Smooth muscle cell (in vitro differentiated cells): Measurements from ENCODE around the gene SLC22A23. TPM values are rescaled to one million over a fixed set of nuclear protein-coding genes. Genes with fewer than 3 reads are reported as not detected.

Experiments used
- DNase-seq: peaks from one replicate; lab custom pipeline; 2025; ENCODE audit not compliant: unreplicated experiment; lab: John Stamatoyannopoulos, UW
- H2AFZ ChIP-seq: fragments of 200-600 bp; sonication (generic); 2 replicates; pipeline ENCODE4 v1.6.0; 2016; ENCODE audit warnings: antibody characterized with exemption, low read depth, mild to moderate bottlenecking
- H3F3A ChIP-seq: fragments of 200-600 bp; sonication (generic); 2 replicates; pipeline ENCODE4 v1.6.0; 2017; ENCODE audit warnings: antibody characterized with exemption, low read depth
- H3K27ac ChIP-seq: fragments of 200-600 bp; sonication (generic); 2 replicates; pipeline ENCODE4 v1.5.1; 2016; ENCODE audit warnings: low read depth, mild to moderate bottlenecking
- H3K27me3 ChIP-seq: fragments of 200-600 bp; sonication (generic); 2 replicates; pipeline ENCODE4 v1.6.1; 2016; ENCODE audit warnings: low read depth, mild to moderate bottlenecking
- H3K36me3 ChIP-seq: fragments of 200-600 bp; sonication (generic); 2 replicates; pipeline ENCODE4 v1.5.1; 2016; ENCODE audit warnings: low read depth
- H3K4me1 ChIP-seq: fragments of 200-600 bp; sonication (generic); 2 replicates; pipeline ENCODE4 v1.5.1; 2016; ENCODE audit warnings: low read depth
- H3K4me2 ChIP-seq: fragments of 200-600 bp; sonication (generic); 2 replicates; pipeline ENCODE4 v1.6.0; 2016; ENCODE audit warnings: mild to moderate bottlenecking
- H3K4me3 ChIP-seq: fragments of 200-600 bp; sonication (generic); 2 replicates; pipeline ENCODE4 v1.5.1; 2016; ENCODE audit warnings: mild to moderate bottlenecking
- H3K79me2 ChIP-seq: fragments of 200-600 bp; sonication (generic); 2 replicates; pipeline ENCODE4 v1.6.0; 2016; ENCODE audit warnings: low read depth, mild to moderate bottlenecking
- H3K9ac ChIP-seq: fragments of 200-600 bp; sonication (generic); 2 replicates; pipeline ENCODE4 v1.6.0; 2016; ENCODE audit warnings: low read depth
- H3K9me3 ChIP-seq: fragments of 200-600 bp; sonication (generic); replicated peaks from 2 replicates; pipeline ENCODE4 v1.5.1; 2016; ENCODE audit warnings: low read depth
- H4K20me1 ChIP-seq: fragments of 200-600 bp; sonication (generic); 2 replicates; pipeline ENCODE4 v1.6.0; 2016; ENCODE audit warnings: low read depth
- CTCF ChIP-seq: fragments of 200-600 bp; sonication (generic); IDR thresholded peaks from 2 replicates; pipeline ENCODE4 v1.5.1; 2017; ENCODE audit warnings: borderline replicate concordance, mild to moderate bottlenecking, antibody characterized with exemption; ENCODE audit not compliant: insufficient read depth, poor library complexity, severe bottlenecking
- WGBS: methylation state at CpG from one replicate; pipeline ENCODE4 v1.1.7; 2016; ENCODE audit warnings: low lambda C conversion rate; 5-methylcytosine and 5-hydroxymethylcytosine counted together
- polyA plus RNA-seq: library from polyadenylated mRNA; unstranded; fragments of >200 nt; fragmentation: Nextera tagmentation; extraction: Ambion mirVana; gene quantifications from 2 replicates; pipeline ENCODE4 v1.2.1, GENCODE V29; 2016
- total RNA-seq: library from RNA; depleted of rRNA; stranded (reverse); fragments of >200 nt; gene quantifications from 2 replicates; pipeline ENCODE4 v1.2.3, GENCODE V29; 2014

SLC22A23 gene
- total and polyA plus RNA-seq, 2 experiments from 2014 or later: 1.6 to 3.8 TPM

GRCh38 chr6:3268680-3269079 lies 188.2 kb downstream of the SLC22A23 start:
- no peak for TF ChIP-seq CTCF
- no peak overlapping the region for H3K9ac ChIP-seq
- H3F3A ChIP-seq: no peaks in the 10 kb centered on the region
- no peak for DNase-seq
- H3K4me3 ChIP-seq: no peak overlapping the region
- no peaks in the 10 kb centered on the region for H3K27me3 ChIP-seq
- peaks cover 4% of the 10 kb centered on the region for H4K20me1 ChIP-seq
- H2AFZ ChIP-seq: no peak overlapping the region
- H3K27ac ChIP-seq: no peak overlapping the region
- no peaks in the 10 kb centered on the region for H3K9me3 ChIP-seq
- H3K4me1 ChIP-seq: no peaks in the 10 kb centered on the region
- no peak overlapping the region for H3K4me2 ChIP-seq
- no peaks in the 10 kb centered on the region for H3K36me3 ChIP-seq
- WGBS: 92% methylated on average over 11 of the region's 11 CpGs
- no peaks in the 10 kb centered on the region for H3K79me2 ChIP-seq

GRCh38 chr6:3267162-3267561 lies 189.7 kb downstream of the SLC22A23 start:
- H2AFZ ChIP-seq: no peak overlapping the region
- 83% methylated on average over 5 of the region's 5 CpGs for WGBS

GRCh38 chr6:3266170-3266569 lies 190.7 kb downstream of the SLC22A23 start:
- Histone ChIP-seq H3F3A (no peaks in the 10 kb centered on the region), H3K27ac (no peak overlapping the region), H3K9me3 (no peaks in the 10 kb centered on the region), H3K79me2 (peaks cover under 1% of the 10 kb centered on the region), H3K4me2 (no peak overlapping the region), H4K20me1 (peaks cover 7% of the 10 kb centered on the region), H3K36me3 (no peaks in the 10 kb centered on the region), H2AFZ (no peak overlapping the region), H3K27me3 (no peaks in the 10 kb centered on the region), H3K4me3 (no peak overlapping the region), H3K4me1 (no peaks in the 10 kb centered on the region), H3K9ac (no peak overlapping the region)
- no peak for DNase-seq
- TF ChIP-seq CTCF: no peak
- WGBS: 62% methylated on average over 8 of the region's 9 CpGs

More at GRCh38 chr6:3267162-3267561, 189.7 kb downstream of the SLC22A23 start:
- H3F3A ChIP-seq: no peaks in the 10 kb centered on the region
- no peaks in the 10 kb centered on the region for H3K36me3 ChIP-seq
- H3K9ac ChIP-seq: no peak overlapping the region
- no peak overlapping the region for H3K4me3 ChIP-seq
- H4K20me1 ChIP-seq: peaks cover 6% of the 10 kb centered on the region
- H3K4me1 ChIP-seq: no peaks in the 10 kb centered on the region
- H3K27me3 ChIP-seq: no peaks in the 10 kb centered on the region
- no peaks in the 10 kb centered on the region for H3K9me3 ChIP-seq
- DNase-seq: no peak
- no peak overlapping the region for H3K4me2 ChIP-seq
- no peaks in the 10 kb centered on the region for H3K79me2 ChIP-seq
- no peak for TF ChIP-seq CTCF
- no peak overlapping the region for H3K27ac ChIP-seq

- no peak for TF ChIP-seq CTCF
- H3K4me3 ChIP-seq: no peak overlapping the region
- H3K27me3 ChIP-seq: no peaks in the 10 kb centered on the region
- H3K27ac ChIP-seq: no peak overlapping the region
- H3K79me2 ChIP-seq: peaks cover 4% of the 10 kb centered on the region
- H2AFZ ChIP-seq: no peak overlapping the region
- no peak overlapping the region for H3K9ac ChIP-seq
- H4K20me1 ChIP-seq: peaks cover 12% of the 10 kb centered on the region
- no peaks in the 10 kb centered on the region for H3F3A ChIP-seq
- DNase-seq: no peak
- WGBS: 73% methylated on average over 9 of the region's 9 CpGs
- no peaks in the 10 kb centered on the region for H3K36me3 ChIP-seq
- H3K4me1 ChIP-seq: no peaks in the 10 kb centered on the region
- no peaks in the 10 kb centered on the region for H3K9me3 ChIP-seq
- H3K4me2 ChIP-seq: no peak overlapping the region
These were observed 191.2 kb downstream of the SLC22A23 start for GRCh38 chr6:3265671-3266070.
